ENCODE measurements around the gene PDE4C. TPM values are rescaled to one million over a fixed set of nuclear protein-coding genes. Genes with fewer than 3 reads are reported as not detected.
A peak's percentile ranks its signal among the peaks of the same experiment; 100 is the strongest.

PDE4C gene
- total RNA-seq, result under 0.01 TPM in 1 of 2 replicates, not detected in the other

GRCh38 chr19:18225702-18226468, at the start of gene PDE4C:
Gene PDE4C (minus strand): TSS chr19:18226438. CDS start chr19:18226415, 23 bp downstream.
- DNase-seq (ENCODE audit: insufficient read length, low spot score, missing footprints), result peak; percentile 87
- peaks cover 12% of the 10 kb centered on the region for H3K4me1 ChIP-seq (ENCODE audit: insufficient read depth, low read length)
- no peak for TF ChIP-seq CTCF (IDR thresholded peaks at IDR 0.05; ENCODE audit: extremely low read depth, low read depth, low read length)
- H3K27ac ChIP-seq (ENCODE audit: low read depth, low read length), result no peak within 1 kb of the TSS
- H3K4me3 ChIP-seq (ENCODE audit: insufficient read depth, low read length), result no peak within 1 kb of the TSS
- H2AFZ ChIP-seq (ENCODE audit: low read length), result peak within 1 kb of the TSS; percentile 15
- H3K4me2 ChIP-seq (ENCODE audit: insufficient read depth, low read length), result peak within 1 kb of the TSS; percentile 86
- H3K79me2 ChIP-seq (ENCODE audit: insufficient read depth, low read length), result no peaks in the 10 kb centered on the region
- H4K20me1 ChIP-seq (ENCODE audit: insufficient read depth, low read length), result no peaks in the 10 kb centered on the region
- no peaks in the 10 kb centered on the region for H3K36me3 ChIP-seq (ENCODE audit: insufficient read depth, low read length)
- H3K9me3 ChIP-seq (ENCODE audit: low read depth, low read length), result no peaks in the 10 kb centered on the region
- peaks cover 24% of the 10 kb centered on the region for H3K27me3 ChIP-seq (ENCODE audit: insufficient read depth, low read length)

DNA sequence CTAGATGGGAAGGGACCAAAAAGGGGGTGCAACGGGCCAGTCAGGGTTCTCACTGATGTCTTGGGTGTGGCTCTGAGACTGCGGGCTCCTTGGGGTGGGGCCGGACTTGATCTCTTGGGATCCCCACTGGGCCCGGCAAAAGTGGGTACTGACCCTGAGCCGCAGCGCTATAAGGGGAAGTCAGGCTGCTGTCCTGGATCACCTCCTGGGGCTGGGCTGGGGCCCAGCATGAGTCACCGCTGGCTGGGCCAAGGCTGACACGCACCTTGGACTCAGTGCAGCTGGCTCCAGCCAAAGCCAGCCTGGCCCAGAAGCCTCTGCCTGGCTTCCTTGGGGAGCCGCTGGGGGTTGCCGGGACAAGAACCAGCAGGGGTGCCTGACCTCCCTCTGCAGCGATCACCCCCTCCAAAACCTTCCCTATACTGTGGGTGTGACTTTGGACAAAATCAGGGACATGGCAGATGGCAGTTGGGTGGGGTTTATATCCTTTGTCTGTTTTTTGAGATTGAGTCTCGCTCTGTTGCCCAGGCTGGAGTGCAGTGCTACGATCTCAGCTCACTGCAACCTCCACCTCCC, 48.6 kb upstream of the PDE4C start:
- peaks cover 35% of the 10 kb centered on the region for H3K4me1 ChIP-seq (ENCODE audit: insufficient read depth, low read length)
- H3K36me3 ChIP-seq (ENCODE audit: insufficient read depth, low read length), result peaks cover 14% of the 10 kb centered on the region
- no peak for TF ChIP-seq CTCF (IDR thresholded peaks at IDR 0.05; ENCODE audit: extremely low read depth, low read depth, low read length)
- H4K20me1 ChIP-seq (ENCODE audit: insufficient read depth, low read length), result peaks cover 55% of the 10 kb centered on the region
- H2AFZ ChIP-seq (ENCODE audit: low read length), result no peak overlapping the region
- H3K4me3 ChIP-seq (ENCODE audit: insufficient read depth, low read length), result peak overlapping the region; percentile 32
- H3K27me3 ChIP-seq (ENCODE audit: insufficient read depth, low read length), result no peaks in the 10 kb centered on the region
- H3K79me2 ChIP-seq (ENCODE audit: insufficient read depth, low read length), result peaks cover 62% of the 10 kb centered on the region
- no peaks in the 10 kb centered on the region for H3K9me3 ChIP-seq (ENCODE audit: low read depth, low read length)
- peak overlapping the region; percentile 84 for H3K27ac ChIP-seq (ENCODE audit: low read depth, low read length)
- peak; percentile 98 for DNase-seq (ENCODE audit: insufficient read length, low spot score, missing footprints)
- peak overlapping the region; percentile 66 for H3K4me2 ChIP-seq (ENCODE audit: insufficient read depth, low read length)

DNA sequence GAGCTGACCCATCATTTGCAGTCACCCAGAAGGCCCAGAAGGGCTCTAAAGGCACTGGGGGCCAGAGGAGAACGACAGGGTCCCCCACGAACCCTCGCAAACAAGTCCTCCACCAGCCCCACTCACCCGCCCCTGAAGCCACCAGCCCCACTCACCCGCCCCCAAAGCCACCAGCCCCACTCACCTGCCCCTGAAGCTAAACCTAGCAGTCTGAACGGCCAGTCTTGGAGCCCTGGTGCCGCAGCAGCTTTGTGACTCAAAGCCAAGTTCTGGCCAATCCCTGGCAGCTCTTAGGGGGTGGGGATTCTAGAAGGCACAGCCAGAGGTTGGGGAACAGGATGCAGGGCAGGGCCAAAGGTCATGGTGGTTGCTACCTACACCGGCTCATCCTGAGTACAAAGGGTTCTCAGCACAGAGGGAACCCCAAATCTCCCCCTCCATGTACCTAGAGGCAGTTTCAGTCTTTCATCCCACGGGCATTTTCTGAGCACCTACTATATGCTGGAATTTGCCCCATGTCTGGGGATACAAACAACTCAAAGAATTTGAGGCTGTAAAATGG, 48.1 kb upstream of the PDE4C start, which contains the start of gene IQCN:
TSS of gene IQCN (minus strand) at position 234 of the 562 bp plus-strand sequence. CDS start 4,974 bp downstream, outside the sequence.
- Histone ChIP-seq H3K9me3 (ENCODE audit: low read depth, low read length) (no peaks in the 10 kb centered on the region), H2AFZ (ENCODE audit: low read length) (no peak within 1 kb of the TSS), H3K27ac (ENCODE audit: low read depth, low read length) (peak within 1 kb of the TSS; percentile 84), H3K4me3 (ENCODE audit: insufficient read depth, low read length) (peak within 1 kb of the TSS; percentile 32), H3K79me2 (ENCODE audit: insufficient read depth, low read length) (peaks cover 56% of the 10 kb centered on the region), H3K36me3 (ENCODE audit: insufficient read depth, low read length) (peaks cover 14% of the 10 kb centered on the region), H3K4me2 (ENCODE audit: insufficient read depth, low read length) (peak within 1 kb of the TSS; percentile 66), H4K20me1 (ENCODE audit: insufficient read depth, low read length) (peaks cover 54% of the 10 kb centered on the region), H3K27me3 (ENCODE audit: insufficient read depth, low read length) (no peaks in the 10 kb centered on the region), H3K4me1 (ENCODE audit: insufficient read depth, low read length) (peaks cover 35% of the 10 kb centered on the region)
- no peak for TF ChIP-seq CTCF (IDR thresholded peaks at IDR 0.05; ENCODE audit: extremely low read depth, low read depth, low read length)
- DNase-seq (ENCODE audit: insufficient read length, low spot score, missing footprints), result peak; percentile 73

Data from osteoblast (primary cell).